Activated CD4-positive, alpha-beta T cell treated with anti-CD3 and anti-CD28 coated beads, Interleukin-2, amount 10 ng/mL, durations not matched to agents 24 days and 14 days (primary cell): ENCODE measurements around the gene MACIR. TPM values are rescaled to one million over a fixed set of nuclear protein-coding genes. Genes with fewer than 3 reads are reported as not detected.

ENCODE experiments used
- DNase-seq: peaks from one replicate; pipeline ENCODE4 v3.0.0; 2022
- H3K27ac Mint-ChIP-seq: one replicate; pipeline ENCODE4 v1.8.0; 2022; ENCODE audit warnings: mild to moderate bottlenecking, mixed read lengths
- H3K27me3 Mint-ChIP-seq: one replicate; pipeline ENCODE4 v1.8.0; 2022; ENCODE audit warnings: mixed read lengths
- H3K36me3 Mint-ChIP-seq: one replicate; pipeline ENCODE4 v1.8.0; 2022; ENCODE audit warnings: low read depth, mild to moderate bottlenecking, mixed read lengths
- H3K4me1 Mint-ChIP-seq: one replicate; pipeline ENCODE4 v1.8.0; 2021; ENCODE audit warnings: mixed read lengths
- H3K4me3 Mint-ChIP-seq: one replicate; pipeline ENCODE4 v1.8.0; 2022; ENCODE audit warnings: mild to moderate bottlenecking, moderate library complexity, mixed read lengths
- H3K9me3 Mint-ChIP-seq: one replicate; pipeline ENCODE4 v1.8.0; 2021; ENCODE audit warnings: mixed read lengths
- intact Hi-C: fragments of 100-400 bp; cut with micrococcal nuclease; formaldehyde crosslinking; loops from one replicate; pipeline ENCODE4 v1.15.1; 2023
- total RNA-seq: library from RNA; stranded (reverse); gene quantifications from 2 replicates; pipeline ENCODE4 v1.2.3, GENCODE V29; 2022

Gene MACIR
- total RNA-seq, 1 donor from 2014 or later = 13.3 TPM

- intact Hi-C loops = loop anchor here (1.0 to 5.0 kb wide), 5 partner anchors 47 to 497 kb away; partner anchors contain the start of genes GIN1 and PPIP5K2
- peaks cover 2% of the 10 kb centered on the region for H3K36me3 Mint-ChIP-seq
These were observed 568 bp downstream of the MACIR start for GRCh38 chr5:103258957-103259704.

DNA sequence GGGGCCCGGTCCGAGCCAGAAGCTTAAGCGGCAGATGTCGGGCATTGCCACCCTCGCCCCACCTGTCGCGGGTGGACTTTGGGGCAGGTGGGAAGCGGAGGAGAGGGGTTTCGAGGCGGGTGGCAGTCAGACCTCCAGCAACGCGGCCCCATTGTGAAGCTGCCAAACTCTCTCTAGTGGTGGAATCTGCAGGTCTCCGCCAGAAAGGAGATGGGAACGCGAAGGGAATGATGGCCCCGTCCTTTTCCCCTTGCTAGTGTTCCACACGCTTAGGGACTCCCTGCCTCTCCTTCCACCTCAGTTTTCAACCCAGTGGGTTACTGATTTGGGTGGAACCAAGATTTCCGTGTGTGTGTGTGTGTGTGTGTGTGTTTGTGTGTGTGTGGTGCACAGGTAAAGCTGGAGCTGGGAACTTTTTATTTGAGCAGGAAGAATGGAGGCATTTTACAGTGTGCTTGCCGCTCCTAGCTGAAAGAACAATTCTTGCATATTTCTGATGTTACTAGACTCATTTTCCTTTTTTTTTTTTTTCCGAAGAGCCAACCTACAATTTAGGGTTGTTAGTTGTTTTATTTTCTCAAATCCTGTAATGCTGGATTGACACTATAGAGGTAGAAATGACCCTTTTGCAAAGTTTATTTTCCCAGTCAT lies 1.3 kb downstream of the MACIR start:
- peaks cover 12% of the 10 kb centered on the region for H3K27me3 Mint-ChIP-seq
- H3K4me3 Mint-ChIP-seq = peak overlapping the region; percentile 88
- peaks cover 23% of the 10 kb centered on the region for H3K4me1 Mint-ChIP-seq
- DNase-seq = no peak
- peak overlapping the region; percentile 87 for H3K27ac Mint-ChIP-seq
- intact Hi-C loops = loop anchor here (2.0 to 5.0 kb wide), 4 partner anchors 48 to 498 kb away; no protein-coding TSS in a partner anchor
- no peaks in the 10 kb centered on the region for H3K9me3 Mint-ChIP-seq
- H3K36me3 Mint-ChIP-seq = peaks cover 2% of the 10 kb centered on the region

More at GRCh38 chr5:103258957-103259704, 568 bp downstream of the MACIR start:
- peak; percentile 91 for DNase-seq
- H3K27ac Mint-ChIP-seq = peak overlapping the region; percentile 87
- peak overlapping the region; percentile 88 for H3K4me3 Mint-ChIP-seq
- peaks cover 14% of the 10 kb centered on the region for H3K27me3 Mint-ChIP-seq
- H3K4me1 Mint-ChIP-seq = peaks cover 23% of the 10 kb centered on the region
- no peaks in the 10 kb centered on the region for H3K9me3 Mint-ChIP-seq

- H3K9me3 Mint-ChIP-seq = no peaks in the 10 kb centered on the region
- H3K27me3 Mint-ChIP-seq = peaks cover 5% of the 10 kb centered on the region
- DNase-seq = no peak
- intact Hi-C loops = no loop called here
- H3K4me3 Mint-ChIP-seq = peak overlapping the region; percentile 49
- H3K27ac Mint-ChIP-seq = no peak overlapping the region
- peaks cover 3% of the 10 kb centered on the region for H3K36me3 Mint-ChIP-seq
- peaks cover 23% of the 10 kb centered on the region for H3K4me1 Mint-ChIP-seq
These were observed 2.4 kb downstream of the MACIR start for GRCh38 chr5:103260951-103261350.

GRCh38 chr5:103262422-103262871 lies 3.9 kb downstream of the MACIR start:
- H3K4me3 Mint-ChIP-seq = no peak overlapping the region
- no peak for DNase-seq
- H3K27ac Mint-ChIP-seq = no peak overlapping the region
- intact Hi-C loops = no loop called here
- H3K27me3 Mint-ChIP-seq = peaks cover 3% of the 10 kb centered on the region
- no peaks in the 10 kb centered on the region for H3K9me3 Mint-ChIP-seq
- peaks cover 7% of the 10 kb centered on the region for H3K36me3 Mint-ChIP-seq
- peaks cover 23% of the 10 kb centered on the region for H3K4me1 Mint-ChIP-seq

DNA sequence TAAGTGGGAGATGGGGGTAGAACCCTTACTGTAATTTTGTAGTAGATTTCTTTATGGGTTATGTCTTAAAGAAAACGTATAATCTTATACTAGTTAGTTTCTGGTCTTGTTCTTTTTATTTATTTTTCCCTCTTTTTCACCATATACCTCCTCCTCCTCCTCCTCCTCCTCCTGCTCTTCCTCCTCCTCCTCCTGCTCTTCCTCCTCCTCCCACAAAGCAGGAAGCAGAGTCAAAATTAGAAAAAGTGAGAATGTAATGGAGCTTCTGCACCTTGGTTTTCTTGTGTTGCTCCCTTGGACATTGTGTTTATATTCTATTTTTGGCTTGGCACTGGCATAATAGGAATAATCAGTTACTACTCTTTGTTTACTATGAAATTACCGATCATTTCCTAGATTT lies 4.5 kb downstream of the MACIR start:
- no peak overlapping the region for H3K27ac Mint-ChIP-seq
- H3K36me3 Mint-ChIP-seq = peaks cover 7% of the 10 kb centered on the region
- DNase-seq = no peak
- H3K9me3 Mint-ChIP-seq = no peaks in the 10 kb centered on the region
- peaks cover 23% of the 10 kb centered on the region for H3K4me1 Mint-ChIP-seq
- no peak overlapping the region for H3K4me3 Mint-ChIP-seq
- H3K27me3 Mint-ChIP-seq = peaks cover 3% of the 10 kb centered on the region
- intact Hi-C loops = no loop called here

- no peak for DNase-seq
- Mint-ChIP-seq H3K4me1 (peaks cover 24% of the 10 kb centered on the region), H3K27ac (no peak overlapping the region), H3K27me3 (peaks cover 3% of the 10 kb centered on the region), H3K9me3 (no peaks in the 10 kb centered on the region), H3K4me3 (no peak overlapping the region), H3K36me3 (peaks cover 7% of the 10 kb centered on the region)
- intact Hi-C loops = no loop called here
These were observed 5.9 kb downstream of the MACIR start for GRCh38 chr5:103264508-103264907.

- Mint-ChIP-seq H3K9me3 (no peaks in the 10 kb centered on the region), H3K36me3 (peaks cover 5% of the 10 kb centered on the region), H3K4me1 (peaks cover 20% of the 10 kb centered on the region), H3K27ac (no peak overlapping the region), H3K4me3 (no peak overlapping the region), H3K27me3 (no peaks in the 10 kb centered on the region)
- intact Hi-C loops = no loop called here
- DNase-seq = no peak
These were observed 12.0 kb downstream of the MACIR start for GRCh38 chr5:103270581-103270980.

DNA sequence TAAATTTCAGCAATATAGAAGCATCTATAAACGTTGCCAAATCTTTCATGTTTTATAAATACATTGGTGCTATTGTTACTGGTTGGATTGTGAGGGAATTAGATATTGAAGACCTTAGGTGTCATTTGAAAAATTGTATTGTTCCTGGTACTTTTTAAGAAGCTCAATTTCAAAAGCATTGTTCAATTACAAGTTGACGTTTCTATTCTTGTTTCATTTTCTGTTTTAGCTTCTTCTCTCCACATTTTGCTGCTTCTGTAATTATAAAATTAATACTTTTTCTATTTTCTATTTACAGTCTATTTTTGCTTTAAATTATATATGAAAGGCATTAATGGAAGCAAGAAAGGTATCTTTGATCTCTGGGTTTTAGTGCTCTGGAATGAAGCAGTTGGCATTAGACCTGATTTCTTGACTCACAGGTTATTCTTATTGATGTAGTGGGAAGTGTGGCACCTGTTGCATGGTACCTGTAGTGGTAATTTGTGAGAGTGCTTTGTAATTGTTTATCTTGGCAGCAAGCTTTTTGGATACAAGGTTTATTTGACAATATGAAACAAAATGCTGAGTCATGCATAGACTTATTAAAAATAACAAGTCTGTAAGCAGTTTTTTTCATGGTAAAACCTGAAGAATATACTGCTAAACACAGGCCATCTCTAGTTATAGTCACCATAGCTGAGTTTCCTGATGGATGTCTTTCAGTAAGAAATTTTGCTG lies 13.2 kb downstream of the MACIR start:
- H3K36me3 Mint-ChIP-seq = peaks cover 11% of the 10 kb centered on the region
- no peak overlapping the region for H3K27ac Mint-ChIP-seq
- peak overlapping the region; percentile 7 for H3K4me3 Mint-ChIP-seq
- H3K9me3 Mint-ChIP-seq = no peaks in the 10 kb centered on the region
- no peaks in the 10 kb centered on the region for H3K27me3 Mint-ChIP-seq
- peaks cover 20% of the 10 kb centered on the region for H3K4me1 Mint-ChIP-seq
- no peak for DNase-seq
- intact Hi-C loops = no loop called here

DNA sequence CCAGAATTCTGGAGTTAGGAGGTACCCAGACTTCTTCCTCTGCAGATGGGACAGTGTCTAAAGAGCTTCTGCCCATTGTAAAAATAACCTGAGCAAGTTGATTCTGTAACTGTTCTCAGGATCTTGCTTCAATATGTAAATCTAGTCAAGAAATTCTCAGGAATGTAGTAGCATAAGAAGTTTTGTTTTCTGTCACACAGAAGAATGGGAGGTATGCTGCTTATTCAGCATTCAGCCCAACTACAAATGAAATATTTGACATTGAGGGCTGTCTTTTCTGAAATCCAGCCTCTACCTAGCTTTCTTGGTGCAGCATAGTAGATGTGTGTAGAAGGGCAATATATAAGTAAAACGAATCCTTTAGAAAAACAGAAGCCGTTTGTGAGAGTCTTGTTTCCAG lies 13.8 kb downstream of the MACIR start:
- no peak for DNase-seq
- Mint-ChIP-seq H3K27me3 (no peaks in the 10 kb centered on the region), H3K36me3 (peaks cover 9% of the 10 kb centered on the region), H3K4me3 (no peak overlapping the region), H3K9me3 (no peaks in the 10 kb centered on the region), H3K27ac (no peak overlapping the region), H3K4me1 (peaks cover 20% of the 10 kb centered on the region)
- intact Hi-C loops = no loop called here

- Mint-ChIP-seq H3K27me3 (no peaks in the 10 kb centered on the region), H3K4me1 (peaks cover 17% of the 10 kb centered on the region), H3K4me3 (no peak overlapping the region), H3K9me3 (no peaks in the 10 kb centered on the region), H3K36me3 (peaks cover 9% of the 10 kb centered on the region), H3K27ac (no peak overlapping the region)
- intact Hi-C loops = no loop called here
- no peak for DNase-seq
These were observed 15.4 kb downstream of the MACIR start for GRCh38 chr5:103273952-103274351.

- Mint-ChIP-seq H3K4me1 (peaks cover 10% of the 10 kb centered on the region), H3K27me3 (no peaks in the 10 kb centered on the region), H3K27ac (no peak overlapping the region), H3K36me3 (peaks cover 9% of the 10 kb centered on the region), H3K4me3 (no peak overlapping the region), H3K9me3 (no peaks in the 10 kb centered on the region)
- intact Hi-C loops = no loop called here
- no peak for DNase-seq
These were observed 17.3 kb downstream of the MACIR start for GRCh38 chr5:103275851-103276250.

DNA sequence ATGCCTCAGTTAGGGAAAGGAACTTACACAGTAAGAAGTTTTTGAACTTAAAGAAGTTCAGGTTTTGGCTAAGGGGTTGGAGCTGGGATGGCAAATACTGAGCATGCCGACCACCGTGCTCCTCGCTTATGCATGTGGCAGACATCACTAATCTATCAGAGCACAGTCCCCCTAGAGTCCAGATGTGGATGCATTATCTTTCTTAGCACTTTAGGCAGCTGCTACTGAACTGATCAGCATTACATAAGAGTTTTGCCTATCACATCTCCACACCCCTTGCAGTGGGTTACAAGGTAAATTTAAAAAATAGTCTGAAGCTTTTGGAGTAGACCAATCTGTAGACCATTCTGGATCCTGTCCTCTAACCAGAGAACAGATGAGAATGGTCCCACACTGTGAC lies 22.4 kb downstream of the MACIR start:
- Mint-ChIP-seq H3K36me3 (peaks cover 4% of the 10 kb centered on the region), H3K27ac (no peak overlapping the region), H3K4me3 (no peak overlapping the region), H3K4me1 (no peaks in the 10 kb centered on the region), H3K9me3 (no peaks in the 10 kb centered on the region), H3K27me3 (no peaks in the 10 kb centered on the region)
- DNase-seq = no peak
- intact Hi-C loops = no loop called here

- H3K36me3 Mint-ChIP-seq = no peaks in the 10 kb centered on the region
- H3K4me1 Mint-ChIP-seq = no peaks in the 10 kb centered on the region
- no peaks in the 10 kb centered on the region for H3K9me3 Mint-ChIP-seq
- H3K4me3 Mint-ChIP-seq = no peak overlapping the region
- H3K27ac Mint-ChIP-seq = no peak overlapping the region
- intact Hi-C loops = no loop called here
- DNase-seq = no peak
- H3K27me3 Mint-ChIP-seq = no peaks in the 10 kb centered on the region
These were observed 24.6 kb downstream of the MACIR start for GRCh38 chr5:103283120-103283519.

GRCh38 chr5:103283869-103284268 lies 25.3 kb downstream of the MACIR start:
- H3K9me3 Mint-ChIP-seq = no peaks in the 10 kb centered on the region
- intact Hi-C loops = no loop called here
- H3K4me1 Mint-ChIP-seq = no peaks in the 10 kb centered on the region
- no peaks in the 10 kb centered on the region for H3K27me3 Mint-ChIP-seq
- H3K27ac Mint-ChIP-seq = no peak overlapping the region
- H3K36me3 Mint-ChIP-seq = no peaks in the 10 kb centered on the region
- no peak overlapping the region for H3K4me3 Mint-ChIP-seq
- no peak for DNase-seq
